ENCODE data around the gene DLGAP1.

- TF ChIP-seq CTCF (IDR thresholded peaks at IDR 0.05) = no peak
- TF ChIP-seq POLR2A (IDR thresholded peaks at IDR 0.05) = no peak
- TF ChIP-seq EP300 (IDR thresholded peaks at IDR 0.05) = no peak
Measured at GRCh38 chr18:3907955-3908354, 547.2 kb downstream of the DLGAP1 start.
